Measurements from ENCODE around the gene SPR. TPM values are rescaled to one million over a fixed set of nuclear protein-coding genes. Genes with fewer than 3 reads are reported as not detected.
A peak's percentile ranks its signal among the peaks of the same experiment; 100 is the strongest.

SPR gene
- total RNA-seq, 1 experiment from 2014 or later: 18.1 TPM

- intact Hi-C loops (cut with micrococcal nuclease): no loop called here
- no peak for DNase-seq (ENCODE audit: unreplicated experiment)
- no TSS peak for BruUV-seq (replicated peaks)
- Mint-ChIP-seq H3K4me3 (ENCODE audit: unreplicated experiment) (no peak overlapping the region), H3K36me3 (ENCODE audit: insufficient read depth, unreplicated experiment) (no peaks in the 10 kb centered on the region), H3K9me3 (ENCODE audit: unreplicated experiment) (no peaks in the 10 kb centered on the region), H3K27ac (ENCODE audit: low read depth, unreplicated experiment) (no peak overlapping the region), H3K4me1 (ENCODE audit: insufficient read depth, unreplicated experiment) (no peaks in the 10 kb centered on the region), H3K27me3 (ENCODE audit: insufficient read depth, unreplicated experiment) (no peaks in the 10 kb centered on the region)
- CTCF ChIA-PET: no interaction called here
- POLR2A ChIA-PET: interaction anchor here (1.1 kb wide), 1 partner anchor 10 kb away, joined by 3 read pairs; no protein-coding TSS in a partner anchor
- TF ChIP-seq CTCF (IDR thresholded peaks at IDR 0.05; ENCODE audit: unreplicated experiment): no peak
Observed at GRCh38 chr2:72937356-72937669, 50.1 kb downstream of the SPR start.

- H3K4me1 Mint-ChIP-seq (ENCODE audit: insufficient read depth, unreplicated experiment): no peaks in the 10 kb centered on the region
- no TSS peak for BruUV-seq (replicated peaks)
Observed at GRCh38 chr2:72938455-72938854, 51.2 kb downstream of the SPR start.

GRCh38 chr2:72940361-72940760, 53.2 kb downstream of the SPR start:
- ChIA-PET POLR2A (no interaction called here), CTCF (interaction anchor here (0.6 to 1.1 kb wide), 5 partner anchors 34 to 1501 kb away, joined by 3 to 4 read pairs (median 4); no protein-coding TSS in a partner anchor)
- H3K27me3 Mint-ChIP-seq (ENCODE audit: insufficient read depth, unreplicated experiment): no peaks in the 10 kb centered on the region
- H3K4me1 Mint-ChIP-seq (ENCODE audit: insufficient read depth, unreplicated experiment): no peaks in the 10 kb centered on the region
- no peak for DNase-seq (ENCODE audit: unreplicated experiment)
- H3K36me3 Mint-ChIP-seq (ENCODE audit: insufficient read depth, unreplicated experiment): no peaks in the 10 kb centered on the region
- no peak overlapping the region for H3K4me3 Mint-ChIP-seq (ENCODE audit: unreplicated experiment)
- intact Hi-C loops (cut with micrococcal nuclease): no loop called here
- H3K9me3 Mint-ChIP-seq (ENCODE audit: unreplicated experiment): no peaks in the 10 kb centered on the region
- no TSS peak for BruUV-seq (replicated peaks)
- TF ChIP-seq CTCF (IDR thresholded peaks at IDR 0.05; ENCODE audit: unreplicated experiment): no peak
- no peak overlapping the region for H3K27ac Mint-ChIP-seq (ENCODE audit: low read depth, unreplicated experiment)

More at GRCh38 chr2:72938455-72938854, 51.2 kb downstream of the SPR start:
- POLR2A ChIA-PET: interaction anchor here (1.1 kb wide), 1 partner anchor 11 kb away, joined by 3 read pairs; no protein-coding TSS in a partner anchor
- Mint-ChIP-seq H3K9me3 (ENCODE audit: unreplicated experiment) (no peaks in the 10 kb centered on the region), H3K27ac (ENCODE audit: low read depth, unreplicated experiment) (no peak overlapping the region), H3K4me3 (ENCODE audit: unreplicated experiment) (no peak overlapping the region), H3K27me3 (ENCODE audit: insufficient read depth, unreplicated experiment) (no peaks in the 10 kb centered on the region), H3K36me3 (ENCODE audit: insufficient read depth, unreplicated experiment) (no peaks in the 10 kb centered on the region)
- no peak for DNase-seq (ENCODE audit: unreplicated experiment)
- no peak for TF ChIP-seq CTCF (IDR thresholded peaks at IDR 0.05; ENCODE audit: unreplicated experiment)
- intact Hi-C loops (cut with micrococcal nuclease): no loop called here
- CTCF ChIA-PET: interaction anchor here (1.2 kb wide), 1 partner anchor 8 kb away, joined by 3 read pairs; no protein-coding TSS in a partner anchor

GRCh38 chr2:72940786-72941185, 53.6 kb downstream of the SPR start:
- TF ChIP-seq CTCF (IDR thresholded peaks at IDR 0.05; ENCODE audit: unreplicated experiment): no peak
- Mint-ChIP-seq H3K27me3 (ENCODE audit: insufficient read depth, unreplicated experiment) (no peaks in the 10 kb centered on the region), H3K27ac (ENCODE audit: low read depth, unreplicated experiment) (no peak overlapping the region), H3K36me3 (ENCODE audit: insufficient read depth, unreplicated experiment) (no peaks in the 10 kb centered on the region), H3K4me3 (ENCODE audit: unreplicated experiment) (no peak overlapping the region), H3K4me1 (ENCODE audit: insufficient read depth, unreplicated experiment) (no peaks in the 10 kb centered on the region), H3K9me3 (ENCODE audit: unreplicated experiment) (no peaks in the 10 kb centered on the region)
- BruUV-seq (replicated peaks): no TSS peak
- ChIA-PET CTCF (interaction anchor here (0.6 to 1.1 kb wide), 4 partner anchors 33 to 1502 kb away, joined by 4 read pairs; no protein-coding TSS in a partner anchor), POLR2A (no interaction called here)
- intact Hi-C loops (cut with micrococcal nuclease): no loop called here
- DNase-seq (ENCODE audit: unreplicated experiment): peak; percentile 21

Other genes starting within 250 kb of the SPR start
- gene EXOC6B, start 61.4 kb upstream of the SPR start, total RNA-seq (2022): 24.7 and 34.7 TPM in 2 replicates
- not detected in 2 replicates for gene EMX1, start 30.1 kb downstream of the SPR start, total RNA-seq (2022)
- gene SFXN5, start 184.3 kb downstream of the SPR start, total RNA-seq (2022): 6.0 and 8.0 TPM in 2 replicates
- 35.6 and 36.9 TPM in 2 replicates for gene RAB11FIP5, start 225.5 kb downstream of the SPR start, total RNA-seq (2022)

Measured in MCF 10A (cell line).